ENCODE results near the gene NEURL4.
A peak's percentile ranks its signal among the peaks of the same experiment; 100 is the strongest.

NEURL4 gene

DNA sequence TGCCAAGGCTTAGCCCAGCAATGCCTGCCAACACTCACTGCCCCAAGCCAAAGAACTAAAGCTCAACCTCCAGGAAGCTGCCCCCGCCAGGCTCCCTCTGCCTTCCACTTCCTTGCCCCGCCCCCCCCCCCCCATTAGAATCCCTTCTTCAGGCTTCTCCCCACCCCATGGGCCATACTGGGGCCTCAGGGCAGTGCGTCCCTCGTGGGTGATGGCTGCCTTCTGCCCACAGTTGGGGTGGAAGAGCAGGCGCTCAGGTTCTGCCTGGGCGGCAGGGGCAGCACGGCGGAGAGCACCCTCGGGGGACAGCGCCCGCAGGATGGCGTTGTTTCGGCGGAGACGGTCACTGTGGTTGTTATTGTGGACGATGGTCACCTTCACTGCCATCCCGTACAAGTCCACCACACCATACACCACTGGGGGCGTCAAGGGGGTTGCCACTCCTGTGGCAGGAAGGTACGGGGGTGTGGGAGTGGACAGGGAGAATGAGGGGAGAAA, 4.1 kb downstream of the NEURL4 start:
- no peak overlapping the region for H2AK5ac ChIP-seq (ENCODE audit: low read length, severe bottlenecking)
- 93% methylated on average over 15 of the region's 19 CpGs for WGBS
- no peak overlapping the region for H4K91ac ChIP-seq (ENCODE audit: low read length)
- H3K79me1 ChIP-seq (replicated peaks; ENCODE audit: low read length, poor library complexity, severe bottlenecking), result peaks cover 52% of the 10 kb centered on the region
- H3K4me1 ChIP-seq (ENCODE audit: control insufficient read depth, insufficient read depth, low read depth, low read length), result peaks cover 12% of the 10 kb centered on the region
- no peak overlapping the region for H2AFZ ChIP-seq (ENCODE audit: low read depth, low read length)
- no peak overlapping the region for H2BK15ac ChIP-seq (ENCODE audit: low read depth, poor library complexity, severe bottlenecking)
- no peak overlapping the region for H4K8ac ChIP-seq (ENCODE audit: low read length)
- no peak overlapping the region for H3K4me2 ChIP-seq (ENCODE audit: low read length, poor library complexity, severe bottlenecking)
- no peaks in the 10 kb centered on the region for H3K27me3 ChIP-seq (ENCODE audit: control insufficient read depth in 1 of 2, insufficient read depth in 1 of 2, low read length in 2 of 2)
- no peak overlapping the region for H3K23ac ChIP-seq (ENCODE audit: low read length in 2 of 2)
- H2BK120ac ChIP-seq (ENCODE audit: low read depth, low read length), result no peak overlapping the region
- no peak overlapping the region for H3K4ac ChIP-seq (ENCODE audit: low read depth in 1 of 2, low read length in 2 of 2)
- H3K9ac ChIP-seq (ENCODE audit: low read length), result no peak overlapping the region
- no peaks in the 10 kb centered on the region for H3K9me3 ChIP-seq (ENCODE audit: control insufficient read depth, low read length)
- no peak overlapping the region for H3K4me3 ChIP-seq (ENCODE audit: insufficient read depth in 1 of 2, low read depth in 1 of 2, low read length in 2 of 2)
- H3K36me3 ChIP-seq (ENCODE audit: control insufficient read depth in 1 of 2, insufficient read depth in 2 of 2, low read depth in 1 of 2, low read length in 2 of 2), result peaks cover 65 to 70% of the 10 kb centered on the region in 2 experiments
- no peak overlapping the region for H2BK5ac ChIP-seq (ENCODE audit: low read depth, low read length, poor library complexity, severe bottlenecking)
- no peak overlapping the region for H3K14ac ChIP-seq (ENCODE audit: low read length in 2 of 2)
- DNase-seq, result no peak
- no peak overlapping the region for H2BK12ac ChIP-seq (ENCODE audit: low read length in 2 of 2)
- H3K27ac ChIP-seq (ENCODE audit: low read length, poor library complexity, severe bottlenecking), result no peak overlapping the region
- no peak overlapping the region for H3K18ac ChIP-seq (ENCODE audit: low read depth in 1 of 2, low read length in 2 of 2)

DNA sequence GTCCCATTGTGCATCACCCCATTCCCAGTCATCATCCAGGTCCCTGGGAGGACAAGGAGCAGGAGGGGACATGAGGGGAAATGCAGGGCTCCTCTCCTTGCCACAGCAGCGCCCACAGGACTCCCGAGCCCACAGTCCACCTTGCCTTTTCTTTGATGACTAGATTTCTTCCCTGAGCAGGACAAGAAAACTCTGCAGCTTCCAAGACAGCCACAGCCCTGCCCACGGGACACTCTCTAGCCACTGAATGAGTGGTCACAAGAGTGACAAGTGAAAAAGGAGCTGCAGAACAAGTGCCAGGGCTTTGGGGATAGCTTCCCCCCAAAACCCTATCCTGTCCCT, 4.7 kb downstream of the NEURL4 start:
- Histone ChIP-seq H2AFZ (ENCODE audit: low read depth, low read length) (no peak overlapping the region), H3K14ac (ENCODE audit: low read length in 2 of 2) (no peak overlapping the region), H2AK5ac (ENCODE audit: low read length, severe bottlenecking) (no peak overlapping the region), H2BK15ac (ENCODE audit: low read depth, poor library complexity, severe bottlenecking) (no peak overlapping the region), H3K18ac (ENCODE audit: low read depth in 1 of 2, low read length in 2 of 2) (no peak overlapping the region), H3K4me1 (ENCODE audit: control insufficient read depth, insufficient read depth, low read depth, low read length) (peaks cover 12% of the 10 kb centered on the region), H3K9ac (ENCODE audit: low read length) (no peak overlapping the region), H3K4me2 (ENCODE audit: low read length, poor library complexity, severe bottlenecking) (no peak overlapping the region), H3K79me1 (replicated peaks; ENCODE audit: low read length, poor library complexity, severe bottlenecking) (peaks cover 52% of the 10 kb centered on the region), H2BK120ac (ENCODE audit: low read depth, low read length) (no peak overlapping the region), H2BK12ac (ENCODE audit: low read length in 2 of 2) (no peak overlapping the region), H3K9me3 (ENCODE audit: control insufficient read depth, low read length) (no peaks in the 10 kb centered on the region), H3K4me3 (ENCODE audit: insufficient read depth in 1 of 2, low read depth in 1 of 2, low read length in 2 of 2) (no peak overlapping the region), H3K4ac (ENCODE audit: low read depth in 1 of 2, low read length in 2 of 2) (no peak overlapping the region), H3K27me3 (ENCODE audit: control insufficient read depth in 1 of 2, insufficient read depth in 1 of 2, low read length in 2 of 2) (no peaks in the 10 kb centered on the region), H4K8ac (ENCODE audit: low read length) (no peak overlapping the region), H3K36me3 (ENCODE audit: control insufficient read depth in 1 of 2, insufficient read depth in 2 of 2, low read depth in 1 of 2, low read length in 2 of 2) (peaks cover 66 to 71% of the 10 kb centered on the region in 2 experiments), H3K27ac (ENCODE audit: low read length, poor library complexity, severe bottlenecking) (no peak overlapping the region), H4K91ac (ENCODE audit: low read length) (no peak overlapping the region), H3K23ac (ENCODE audit: low read length in 2 of 2) (no peak overlapping the region), H2BK5ac (ENCODE audit: low read depth, low read length, poor library complexity, severe bottlenecking) (no peak overlapping the region)
- DNase-seq, result no peak
- WGBS, result 94% methylated on average over 2 of the region's 3 CpGs

DNA sequence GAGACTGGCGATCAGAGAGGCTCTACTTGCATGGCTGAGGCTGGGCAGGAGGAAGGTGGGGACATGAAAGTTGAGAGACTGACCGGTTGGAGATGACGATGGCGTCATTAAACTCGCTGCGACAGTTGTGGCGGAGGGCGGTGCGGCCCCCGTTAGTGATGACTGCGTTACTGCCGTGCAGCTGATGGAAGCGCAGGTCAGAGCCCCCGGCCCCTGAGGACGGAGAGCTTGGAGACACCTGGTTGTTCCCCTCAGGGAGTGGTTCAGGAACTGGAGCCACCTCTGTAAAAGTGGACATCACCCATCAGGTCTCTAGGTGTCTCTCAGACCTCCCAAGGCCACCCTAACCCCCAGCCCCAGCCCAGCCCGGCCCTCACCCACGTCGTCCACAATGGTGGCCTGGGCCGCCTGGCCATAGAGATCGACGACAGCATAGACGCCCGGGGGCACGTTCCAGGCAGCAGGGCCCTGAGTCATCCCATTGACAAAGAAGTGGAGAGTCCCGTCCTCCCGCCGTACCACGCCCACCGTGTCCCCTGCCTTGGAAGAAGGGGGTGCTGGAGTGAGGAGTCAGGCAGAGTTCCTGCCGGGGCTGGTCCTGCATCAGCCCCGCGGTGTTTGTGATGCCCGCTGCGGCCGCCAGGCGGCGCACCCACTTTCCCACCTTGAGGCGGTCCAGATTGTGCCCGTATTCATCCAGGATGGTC, 5.3 kb downstream of the NEURL4 start:
- Histone ChIP-seq H2BK120ac (ENCODE audit: low read depth, low read length) (no peak overlapping the region), H3K14ac (ENCODE audit: low read length in 2 of 2) (no peak overlapping the region), H3K9me3 (ENCODE audit: control insufficient read depth, low read length) (no peaks in the 10 kb centered on the region), H3K4me3 (ENCODE audit: insufficient read depth in 1 of 2, low read depth in 1 of 2, low read length in 2 of 2) (no peak overlapping the region), H3K4ac (ENCODE audit: low read depth in 1 of 2, low read length in 2 of 2) (no peak overlapping the region), H3K4me1 (ENCODE audit: control insufficient read depth, insufficient read depth, low read depth, low read length) (peaks cover 12% of the 10 kb centered on the region), H2BK12ac (ENCODE audit: low read length in 2 of 2) (no peak overlapping the region), H2AK5ac (ENCODE audit: low read length, severe bottlenecking) (no peak overlapping the region), H3K27ac (ENCODE audit: low read length, poor library complexity, severe bottlenecking) (no peak overlapping the region), H3K23ac (ENCODE audit: low read length in 2 of 2) (no peak overlapping the region), H3K27me3 (ENCODE audit: control insufficient read depth in 1 of 2, insufficient read depth in 1 of 2, low read length in 2 of 2) (no peaks in the 10 kb centered on the region), H2AFZ (ENCODE audit: low read depth, low read length) (no peak overlapping the region), H4K91ac (ENCODE audit: low read length) (no peak overlapping the region), H2BK5ac (ENCODE audit: low read depth, low read length, poor library complexity, severe bottlenecking) (no peak overlapping the region), H3K18ac (ENCODE audit: low read depth in 1 of 2, low read length in 2 of 2) (no peak overlapping the region), H3K79me1 (replicated peaks; ENCODE audit: low read length, poor library complexity, severe bottlenecking) (peaks cover 52% of the 10 kb centered on the region), H2BK15ac (ENCODE audit: low read depth, poor library complexity, severe bottlenecking) (no peak overlapping the region), H3K4me2 (ENCODE audit: low read length, poor library complexity, severe bottlenecking) (no peak overlapping the region), H3K36me3 (ENCODE audit: control insufficient read depth in 1 of 2, insufficient read depth in 2 of 2, low read depth in 1 of 2, low read length in 2 of 2) (peaks cover 69 to 75% of the 10 kb centered on the region in 2 experiments), H4K8ac (ENCODE audit: low read length) (no peak overlapping the region), H3K9ac (ENCODE audit: low read length) (no peak overlapping the region)
- peak; percentile 45 for DNase-seq
- WGBS, result 82% methylated on average over 32 of the region's 39 CpGs

DNA sequence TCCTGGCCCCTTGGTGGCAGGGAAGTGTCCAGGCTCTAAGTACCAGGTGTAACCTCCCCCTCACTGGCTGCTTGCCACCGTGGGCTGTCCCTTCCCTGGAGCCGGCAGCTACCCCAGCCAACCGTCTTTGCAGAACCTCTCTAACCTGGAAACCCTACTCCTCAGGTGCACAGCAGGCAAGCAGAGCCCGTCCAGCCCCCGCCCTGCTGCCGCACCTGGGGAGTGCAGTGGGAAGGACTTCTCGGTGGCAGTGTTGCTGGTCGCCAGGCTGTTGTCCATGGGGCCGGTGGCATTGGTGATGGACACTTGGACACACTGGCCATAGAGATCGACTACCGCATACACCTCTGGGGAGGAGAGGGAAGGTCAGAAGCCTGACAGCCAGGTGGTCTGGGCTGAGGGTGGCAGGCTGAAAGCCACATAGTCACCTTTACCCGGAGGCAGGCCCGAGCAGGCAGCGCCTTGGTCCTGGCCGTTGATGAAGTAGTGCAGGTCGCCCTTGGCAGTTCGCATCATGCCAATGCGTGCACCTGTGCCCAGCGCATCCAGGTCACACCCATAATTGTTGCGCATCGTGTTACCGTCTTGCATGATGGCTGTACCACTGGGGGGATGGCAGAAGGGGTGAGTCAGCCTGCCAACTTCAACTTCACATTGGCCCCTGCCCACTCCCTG, 6.5 kb downstream of the NEURL4 start:
- Histone ChIP-seq H2BK5ac (ENCODE audit: low read depth, low read length, poor library complexity, severe bottlenecking) (no peak overlapping the region), H4K8ac (ENCODE audit: low read length) (no peak overlapping the region), H3K36me3 (ENCODE audit: control insufficient read depth in 1 of 2, insufficient read depth in 2 of 2, low read depth in 1 of 2, low read length in 2 of 2) (peaks cover 82 to 87% of the 10 kb centered on the region in 2 experiments), H3K14ac (ENCODE audit: low read length in 2 of 2) (no peak overlapping the region), H3K18ac (ENCODE audit: low read depth in 1 of 2, low read length in 2 of 2) (no peak overlapping the region), H3K9me3 (ENCODE audit: control insufficient read depth, low read length) (no peaks in the 10 kb centered on the region), H3K4me1 (ENCODE audit: control insufficient read depth, insufficient read depth, low read depth, low read length) (peaks cover 7% of the 10 kb centered on the region), H3K4ac (ENCODE audit: low read depth in 1 of 2, low read length in 2 of 2) (no peak overlapping the region), H4K91ac (ENCODE audit: low read length) (no peak overlapping the region), H2BK15ac (ENCODE audit: low read depth, poor library complexity, severe bottlenecking) (no peak overlapping the region), H3K79me1 (replicated peaks; ENCODE audit: low read length, poor library complexity, severe bottlenecking) (peaks cover 47% of the 10 kb centered on the region), H3K27ac (ENCODE audit: low read length, poor library complexity, severe bottlenecking) (no peak overlapping the region), H3K23ac (ENCODE audit: low read length in 2 of 2) (no peak overlapping the region), H2BK12ac (ENCODE audit: low read length in 2 of 2) (no peak overlapping the region), H3K27me3 (ENCODE audit: control insufficient read depth in 1 of 2, insufficient read depth in 1 of 2, low read length in 2 of 2) (no peaks in the 10 kb centered on the region), H3K4me2 (ENCODE audit: low read length, poor library complexity, severe bottlenecking) (no peak overlapping the region), H3K9ac (ENCODE audit: low read length) (no peak overlapping the region), H2AFZ (ENCODE audit: low read depth, low read length) (no peak overlapping the region), H2AK5ac (ENCODE audit: low read length, severe bottlenecking) (no peak overlapping the region), H2BK120ac (ENCODE audit: low read depth, low read length) (no peak overlapping the region), H3K4me3 (ENCODE audit: insufficient read depth in 1 of 2, low read depth in 1 of 2, low read length in 2 of 2) (no peak overlapping the region)
- no peak for DNase-seq
- WGBS, result 98% methylated on average over 21 of the region's 22 CpGs

Data from mesenchymal stem cell (in vitro differentiated cells and primary cell).